NCI-H82 (cell line): ENCODE data around the gene BNC2.
"Not testable (repeated sequence)": the region's sequence is repeated elsewhere in the genome, so short reads cannot be mapped to it uniquely, and the experiment has no call there.

ENCODE experiments used
- DNase-seq: peaks from one replicate; lab custom pipeline; 2025; lab: John Stamatoyannopoulos, UW

Gene BNC2, protein sequence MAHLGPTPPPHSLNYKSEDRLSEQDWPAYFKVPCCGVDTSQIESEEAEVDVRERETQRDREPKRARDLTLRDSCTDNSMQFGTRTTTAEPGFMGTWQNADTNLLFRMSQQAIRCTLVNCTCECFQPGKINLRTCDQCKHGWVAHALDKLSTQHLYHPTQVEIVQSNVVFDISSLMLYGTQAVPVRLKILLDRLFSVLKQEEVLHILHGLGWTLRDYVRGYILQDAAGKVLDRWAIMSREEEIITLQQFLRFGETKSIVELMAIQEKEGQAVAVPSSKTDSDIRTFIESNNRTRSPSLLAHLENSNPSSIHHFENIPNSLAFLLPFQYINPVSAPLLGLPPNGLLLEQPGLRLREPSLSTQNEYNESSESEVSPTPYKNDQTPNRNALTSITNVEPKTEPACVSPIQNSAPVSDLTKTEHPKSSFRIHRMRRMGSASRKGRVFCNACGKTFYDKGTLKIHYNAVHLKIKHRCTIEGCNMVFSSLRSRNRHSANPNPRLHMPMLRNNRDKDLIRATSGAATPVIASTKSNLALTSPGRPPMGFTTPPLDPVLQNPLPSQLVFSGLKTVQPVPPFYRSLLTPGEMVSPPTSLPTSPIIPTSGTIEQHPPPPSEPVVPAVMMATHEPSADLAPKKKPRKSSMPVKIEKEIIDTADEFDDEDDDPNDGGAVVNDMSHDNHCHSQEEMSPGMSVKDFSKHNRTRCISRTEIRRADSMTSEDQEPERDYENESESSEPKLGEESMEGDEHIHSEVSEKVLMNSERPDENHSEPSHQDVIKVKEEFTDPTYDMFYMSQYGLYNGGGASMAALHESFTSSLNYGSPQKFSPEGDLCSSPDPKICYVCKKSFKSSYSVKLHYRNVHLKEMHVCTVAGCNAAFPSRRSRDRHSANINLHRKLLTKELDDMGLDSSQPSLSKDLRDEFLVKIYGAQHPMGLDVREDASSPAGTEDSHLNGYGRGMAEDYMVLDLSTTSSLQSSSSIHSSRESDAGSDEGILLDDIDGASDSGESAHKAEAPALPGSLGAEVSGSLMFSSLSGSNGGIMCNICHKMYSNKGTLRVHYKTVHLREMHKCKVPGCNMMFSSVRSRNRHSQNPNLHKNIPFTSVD

DNA sequence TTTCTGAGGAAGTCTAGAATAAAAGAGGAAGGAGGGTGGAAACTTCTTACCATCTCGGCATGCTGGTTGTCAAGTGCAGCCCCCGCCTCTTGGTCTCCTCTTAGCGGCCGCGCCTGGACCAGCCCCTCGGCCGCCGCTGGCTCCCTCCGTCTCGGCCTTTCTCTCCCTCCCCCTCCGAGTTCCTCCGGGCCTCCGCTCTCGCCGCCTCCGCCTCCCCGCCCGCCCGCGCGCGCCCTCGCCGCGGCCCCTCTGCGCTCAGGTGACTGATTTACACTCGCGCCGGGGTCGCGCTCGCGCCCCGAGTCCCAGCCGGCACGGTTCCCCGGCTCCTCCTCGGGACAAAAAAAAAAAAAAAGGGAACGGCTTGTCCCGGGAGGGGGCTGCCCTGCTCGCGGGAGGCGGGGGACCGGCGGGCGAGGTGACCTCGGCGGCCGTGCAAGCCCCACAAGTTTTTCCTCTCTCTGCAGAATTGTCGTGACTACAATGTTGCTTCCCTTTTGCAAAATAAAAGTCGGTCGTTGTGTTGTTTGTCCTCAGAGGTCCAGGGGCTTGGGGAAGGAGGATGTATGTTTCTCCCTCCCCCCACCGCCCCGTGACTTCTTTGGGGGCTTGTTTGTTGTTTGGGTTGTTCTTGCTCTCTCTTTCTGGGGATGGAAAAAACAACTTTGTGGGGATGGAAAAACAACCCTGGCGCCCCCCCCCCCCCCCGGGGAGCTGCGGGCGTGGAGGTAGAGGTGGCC is at the start of gene BNC2:
Gene BNC2, minus strand, starts transcription at position 75 of the 740 bp plus-strand sequence. Its CDS starts 22 bp downstream, at position 53.
- DNase-seq = peak; percentile 31

- no peak for DNase-seq
These were observed 48.5 kb upstream of the BNC2 start for GRCh38 chr9:16918920-16919319.

DNA sequence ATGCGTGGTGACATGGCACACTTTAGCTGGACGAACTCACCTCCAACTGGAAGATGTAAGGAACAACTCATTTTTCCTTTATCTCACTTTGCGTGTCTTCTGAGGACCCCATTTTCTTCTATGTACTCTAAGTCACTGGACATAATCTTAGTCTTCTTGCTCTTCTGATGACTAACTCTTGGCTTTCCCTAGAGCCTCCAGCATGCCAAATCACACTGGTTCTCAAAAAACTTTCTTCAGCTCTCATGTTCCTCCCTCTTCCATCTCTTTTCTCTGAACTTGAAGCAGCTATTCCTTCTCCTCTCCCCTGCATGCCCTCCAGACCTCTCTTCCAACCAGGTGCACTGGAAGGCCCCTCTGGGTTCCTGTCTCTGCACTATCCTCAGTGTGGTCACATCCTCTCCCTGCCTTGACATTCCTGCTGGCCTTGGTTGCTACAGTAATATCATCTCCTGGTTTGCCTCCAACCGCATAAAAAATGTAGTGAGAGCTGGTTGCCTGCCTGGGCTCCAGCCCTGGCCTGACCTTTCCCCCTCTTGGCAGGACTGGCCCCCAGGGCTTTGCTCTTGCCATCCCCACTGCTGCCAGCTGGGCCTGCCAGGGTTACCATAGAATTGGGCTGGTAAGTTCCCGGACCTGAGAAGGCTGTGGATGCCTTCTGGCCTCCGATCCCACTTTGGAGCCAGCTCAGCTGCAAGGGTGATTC is 44.8 kb upstream of the BNC2 start:
- no peak for DNase-seq

- DNase-seq = no peak
These were observed 41.7 kb upstream of the BNC2 start for GRCh38 chr9:16912197-16912596.

DNA sequence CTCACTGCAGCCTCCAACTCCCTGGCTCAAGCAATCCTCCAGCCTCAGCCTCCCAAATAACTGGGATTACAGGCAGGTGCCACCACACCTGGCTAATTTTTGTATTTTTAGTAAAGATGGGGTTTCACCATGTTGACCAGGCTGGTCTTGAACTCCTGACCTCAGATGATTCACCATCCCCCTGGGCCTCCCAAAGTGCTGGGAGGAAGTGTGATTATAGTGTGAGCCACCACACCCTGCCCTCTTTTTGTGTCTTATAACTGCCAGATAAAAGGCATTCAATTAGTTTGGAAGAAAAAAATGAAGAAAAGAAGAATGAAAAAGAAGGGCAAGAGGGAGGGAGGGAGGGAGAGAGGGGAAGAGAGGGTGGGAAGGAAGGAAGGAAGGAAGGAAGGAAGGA is 37.7 kb upstream of the BNC2 start:
- DNase-seq = not testable (repeated sequence)

GRCh38 chr9:16904655-16905054 is 34.2 kb upstream of the BNC2 start:
- no peak for DNase-seq

DNA sequence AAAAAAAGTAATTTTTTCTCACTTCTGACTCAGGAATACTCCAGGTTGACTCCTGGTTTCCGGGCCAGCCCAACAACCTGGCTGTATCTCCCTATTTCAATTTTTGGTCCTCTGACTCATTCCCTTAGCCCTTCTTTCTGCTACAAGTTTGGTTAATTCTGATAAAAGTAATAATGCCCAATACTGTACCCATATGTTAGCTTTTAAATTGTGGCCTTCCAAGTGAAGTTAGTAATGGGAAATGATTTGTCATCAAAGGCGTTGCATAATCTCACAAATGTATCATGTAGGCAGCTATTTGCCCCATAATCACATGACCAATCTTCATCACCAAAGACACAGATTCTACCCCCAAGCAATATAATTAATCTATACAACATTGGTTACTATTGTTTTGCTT is 31.1 kb upstream of the BNC2 start:
- DNase-seq = no peak

- no peak for DNase-seq
These were observed 29.1 kb upstream of the BNC2 start for GRCh38 chr9:16899606-16900005.

DNA sequence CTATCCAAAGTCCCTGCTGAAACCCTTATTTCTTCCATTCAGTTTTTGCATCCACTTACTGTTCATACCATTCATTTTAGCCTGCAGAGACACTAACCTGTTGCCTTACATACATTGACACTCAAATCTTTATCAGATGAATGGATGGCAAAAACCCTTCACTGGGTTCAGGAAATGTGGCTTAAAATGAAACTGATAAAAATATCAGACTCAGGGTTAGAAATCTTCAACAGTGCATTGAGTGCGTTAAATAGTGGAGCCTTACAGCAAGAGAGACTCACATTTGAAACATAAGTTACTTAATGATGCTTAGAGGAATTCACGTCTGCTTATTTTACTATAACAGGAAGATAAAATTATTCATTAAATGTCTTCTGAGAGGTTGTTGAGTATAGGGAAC is 28.0 kb upstream of the BNC2 start:
- no peak for DNase-seq

GRCh38 chr9:16888594-16888993 is 18.1 kb upstream of the BNC2 start:
- DNase-seq = no peak

DNA sequence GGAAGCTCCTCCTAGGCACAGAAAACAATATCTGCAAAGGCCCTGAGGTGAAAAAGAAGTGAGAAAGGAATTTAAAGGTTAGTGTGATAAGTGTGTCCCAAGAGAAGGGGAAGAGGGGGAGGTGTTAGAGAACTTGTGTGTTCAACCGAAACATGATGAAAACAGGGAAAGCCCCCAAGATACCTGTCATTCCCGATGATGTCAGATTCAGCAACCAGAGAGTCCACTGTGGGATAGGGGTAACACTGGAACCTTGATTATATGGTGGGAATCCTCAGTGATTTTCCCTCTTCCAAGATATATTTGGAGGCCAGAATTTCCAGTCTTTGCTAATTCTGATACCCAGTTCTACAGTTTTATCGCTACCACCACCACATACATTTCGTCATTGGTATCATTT is 15.5 kb upstream of the BNC2 start:
- DNase-seq = no peak

- DNase-seq = no peak
These were observed 14.6 kb upstream of the BNC2 start for GRCh38 chr9:16884952-16885513.

DNA sequence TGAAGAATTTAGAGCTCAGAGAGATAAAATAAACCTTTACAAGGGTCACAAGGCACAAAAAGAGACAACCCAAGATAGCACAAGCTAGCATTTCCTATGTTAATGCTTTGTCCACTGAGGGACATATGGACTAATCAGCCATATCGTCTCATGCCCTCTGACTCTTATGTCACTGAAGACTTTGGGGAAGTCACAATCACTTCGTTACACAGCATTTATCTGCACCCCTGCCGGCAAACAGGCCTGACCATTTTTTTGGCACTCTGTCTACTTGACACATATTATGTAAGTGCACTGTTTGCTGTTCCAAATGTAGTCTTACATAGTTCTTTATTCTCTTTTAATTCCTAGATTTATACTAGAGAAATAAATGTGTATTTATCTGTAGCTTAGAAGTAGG is 13.9 kb upstream of the BNC2 start:
- DNase-seq = no peak

- no peak for DNase-seq
These were observed 13.1 kb upstream of the BNC2 start for GRCh38 chr9:16883586-16883985.

GRCh38 chr9:16882440-16882839 is 12.0 kb upstream of the BNC2 start:
- DNase-seq = not testable (repeated sequence)

DNA sequence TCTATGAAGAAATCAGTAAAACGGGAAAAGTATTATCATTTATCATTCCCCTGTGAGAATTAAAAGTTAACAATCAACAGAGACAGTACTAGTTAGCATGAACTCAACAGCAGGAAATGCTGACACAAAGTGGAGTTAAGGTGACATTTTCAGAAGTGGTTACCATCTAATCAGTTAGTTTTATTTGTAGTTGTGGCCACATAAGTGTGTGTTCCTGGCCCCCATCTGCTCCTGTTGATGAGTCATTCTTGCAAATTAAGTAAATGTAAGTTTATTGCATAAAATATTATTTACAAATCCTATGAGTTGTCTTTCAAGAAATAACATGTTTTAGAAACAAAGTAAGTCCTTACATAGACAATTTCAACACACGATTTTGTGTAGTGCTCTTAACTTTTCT is 8.9 kb upstream of the BNC2 start:
- no peak for DNase-seq

- no peak for DNase-seq
These were observed 6.8 kb upstream of the BNC2 start for GRCh38 chr9:16877256-16877655.

- DNase-seq = no peak
These were observed 2.8 kb upstream of the BNC2 start for GRCh38 chr9:16873126-16873802.

DNA sequence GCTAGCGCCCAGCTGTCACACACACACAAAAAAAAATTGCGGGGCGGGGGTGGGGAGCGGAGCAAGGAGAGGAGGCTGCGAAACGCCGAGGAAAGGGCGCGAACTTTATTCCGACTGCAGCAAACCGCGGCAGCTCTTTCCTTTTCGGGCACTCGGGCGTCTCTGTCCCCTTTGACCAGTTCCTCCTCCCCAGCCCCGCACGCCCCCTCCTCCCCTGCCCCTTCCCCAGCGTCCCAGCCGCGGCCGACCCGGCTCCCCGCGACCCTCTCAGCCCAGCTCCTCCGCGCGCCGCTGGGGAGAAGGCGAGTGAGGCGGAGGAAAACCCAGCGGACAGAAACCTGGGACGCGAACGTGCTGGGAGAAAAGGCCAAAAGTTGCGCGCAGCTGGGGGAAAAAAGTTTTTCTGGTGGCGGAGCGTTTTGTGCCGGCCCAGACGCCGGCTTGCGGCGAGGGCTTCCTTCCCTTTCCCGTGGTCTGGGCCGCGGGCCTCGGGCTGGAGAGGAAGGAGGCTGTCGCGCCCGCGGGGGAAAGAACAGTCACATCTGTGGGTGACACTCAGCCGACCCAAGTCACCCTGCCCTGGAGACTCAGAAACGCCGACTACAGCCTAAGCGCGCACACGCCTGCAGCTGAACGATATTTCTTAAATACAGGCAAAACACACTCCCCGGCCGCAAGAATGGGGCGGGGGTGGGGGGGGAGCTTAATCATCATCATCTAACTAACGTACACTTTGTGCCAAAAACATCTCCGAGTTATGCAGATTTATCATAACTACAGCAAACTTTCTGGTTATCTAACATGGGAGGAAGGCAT is 1.1 kb upstream of the BNC2 start:
- peak; percentile 27 for DNase-seq
